ENCODE data around the gene DOC2B. TPM values are rescaled to one million over a fixed set of nuclear protein-coding genes. Genes with fewer than 3 reads are reported as not detected.

Gene DOC2B
- total and polyA plus RNA-seq, 2 experiments from 2014 or later = 0.42 to 3.8 TPM

DNA sequence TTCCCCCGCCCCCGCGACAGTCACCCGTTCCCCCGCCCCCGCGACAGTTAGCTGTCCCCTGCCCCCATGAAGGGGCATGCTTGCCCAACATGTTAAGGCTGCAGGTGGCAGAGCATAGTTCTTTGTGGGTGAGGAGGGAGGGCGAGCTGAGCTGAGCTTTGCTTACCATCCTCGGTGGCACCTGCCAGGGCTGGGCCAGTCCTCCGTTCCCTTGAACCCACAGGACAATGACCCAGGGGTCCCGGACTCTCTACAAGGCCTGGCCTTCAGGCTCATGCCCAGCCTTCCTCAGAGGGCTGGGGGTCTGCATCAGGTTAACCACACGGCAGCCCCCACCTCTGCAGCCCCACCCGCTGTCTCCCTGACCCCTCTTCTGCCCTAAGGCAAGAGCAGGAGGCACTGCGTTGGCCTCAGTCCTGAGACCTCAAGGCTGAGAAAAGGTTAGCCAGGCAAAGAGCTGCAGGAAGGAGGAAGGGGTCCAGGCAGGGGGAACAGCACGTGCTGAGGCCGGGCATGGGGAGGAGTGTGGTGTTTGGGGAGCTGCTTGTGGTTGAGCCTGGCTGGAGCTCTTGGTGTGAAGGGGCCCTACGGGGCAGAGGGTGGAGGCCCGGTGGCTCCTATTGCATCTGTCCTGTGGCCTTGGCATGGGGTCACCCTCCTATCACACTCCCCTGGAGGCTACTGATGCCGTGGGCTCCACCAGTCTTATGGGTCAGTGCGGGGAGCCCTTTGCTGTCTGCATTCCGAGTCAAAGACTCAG is 11.4 kb upstream of the DOC2B start:
- Mint-ChIP-seq H3K4me1 (peaks cover 5% of the 10 kb centered on the region; the same call in 2 of the 3 replicates), H3K9me3 (peaks cover 2% of the 10 kb centered on the region; the same call in 2 of the 3 replicates), H3K4me3 (no peak overlapping the region), H3K27ac (no peak overlapping the region), H3K27me3 (ENCODE audit: insufficient read depth, low read depth, poor library complexity) (peaks cover 5% of the 10 kb centered on the region), H3K36me3 (ENCODE audit: low read depth) (no peaks in the 10 kb centered on the region)
- no peak overlapping the region for H2AFZ ChIP-seq
- no peaks in the 10 kb centered on the region for H3K79me2 ChIP-seq (replicated peaks; ENCODE audit: insufficient read depth)
- H3F3A ChIP-seq (replicated peaks; ENCODE audit: low read depth) = no peaks in the 10 kb centered on the region
- TF ChIP-seq POLR2AphosphoS5 (IDR thresholded peaks at IDR 0.05; ENCODE audit: low read depth) (no peak), ZNF331 (CRISPR knock-in tag; IDR thresholded peaks at IDR 0.05; ENCODE audit: low read depth) (no peak), JUNB (IDR thresholded peaks at IDR 0.05; ENCODE audit: unreplicated experiment) (no peak), NANOG (IDR thresholded peaks at IDR 0.05; ENCODE audit: borderline replicate concordance) (no peak), STAT1 (IDR thresholded peaks at IDR 0.05; ENCODE audit: unreplicated experiment) (no peak), EZH2phosphoT487 (IDR thresholded peaks at IDR 0.05; ENCODE audit: unreplicated experiment) (no peak), EZH2 (IDR thresholded peaks at IDR 0.05; ENCODE audit: low read depth, unreplicated experiment) (no peak), CREB1 (CRISPR knock-in tag; IDR thresholded peaks at IDR 0.05; ENCODE audit: low read depth) (no peak)
- TF ChIP-seq, protein P1, sequence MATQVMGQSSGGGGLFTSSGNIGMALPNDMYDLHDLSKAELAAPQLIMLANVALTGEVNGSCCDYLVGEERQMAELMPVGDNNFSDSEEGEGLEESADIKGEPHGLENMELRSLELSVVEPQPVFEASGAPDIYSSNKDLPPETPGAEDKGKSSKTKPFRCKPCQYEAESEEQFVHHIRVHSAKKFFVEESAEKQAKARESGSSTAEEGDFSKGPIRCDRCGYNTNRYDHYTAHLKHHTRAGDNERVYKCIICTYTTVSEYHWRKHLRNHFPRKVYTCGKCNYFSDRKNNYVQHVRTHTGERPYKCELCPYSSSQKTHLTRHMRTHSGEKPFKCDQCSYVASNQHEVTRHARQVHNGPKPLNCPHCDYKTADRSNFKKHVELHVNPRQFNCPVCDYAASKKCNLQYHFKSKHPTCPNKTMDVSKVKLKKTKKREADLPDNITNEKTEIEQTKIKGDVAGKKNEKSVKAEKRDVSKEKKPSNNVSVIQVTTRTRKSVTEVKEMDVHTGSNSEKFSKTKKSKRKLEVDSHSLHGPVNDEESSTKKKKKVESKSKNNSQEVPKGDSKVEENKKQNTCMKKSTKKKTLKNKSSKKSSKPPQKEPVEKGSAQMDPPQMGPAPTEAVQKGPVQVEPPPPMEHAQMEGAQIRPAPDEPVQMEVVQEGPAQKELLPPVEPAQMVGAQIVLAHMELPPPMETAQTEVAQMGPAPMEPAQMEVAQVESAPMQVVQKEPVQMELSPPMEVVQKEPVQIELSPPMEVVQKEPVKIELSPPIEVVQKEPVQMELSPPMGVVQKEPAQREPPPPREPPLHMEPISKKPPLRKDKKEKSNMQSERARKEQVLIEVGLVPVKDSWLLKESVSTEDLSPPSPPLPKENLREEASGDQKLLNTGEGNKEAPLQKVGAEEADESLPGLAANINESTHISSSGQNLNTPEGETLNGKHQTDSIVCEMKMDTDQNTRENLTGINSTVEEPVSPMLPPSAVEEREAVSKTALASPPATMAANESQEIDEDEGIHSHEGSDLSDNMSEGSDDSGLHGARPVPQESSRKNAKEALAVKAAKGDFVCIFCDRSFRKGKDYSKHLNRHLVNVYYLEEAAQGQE (IDR thresholded peaks at IDR 0.05; ENCODE audit: unreplicated experiment) = no peak
- TF ChIP-seq, protein P2, sequence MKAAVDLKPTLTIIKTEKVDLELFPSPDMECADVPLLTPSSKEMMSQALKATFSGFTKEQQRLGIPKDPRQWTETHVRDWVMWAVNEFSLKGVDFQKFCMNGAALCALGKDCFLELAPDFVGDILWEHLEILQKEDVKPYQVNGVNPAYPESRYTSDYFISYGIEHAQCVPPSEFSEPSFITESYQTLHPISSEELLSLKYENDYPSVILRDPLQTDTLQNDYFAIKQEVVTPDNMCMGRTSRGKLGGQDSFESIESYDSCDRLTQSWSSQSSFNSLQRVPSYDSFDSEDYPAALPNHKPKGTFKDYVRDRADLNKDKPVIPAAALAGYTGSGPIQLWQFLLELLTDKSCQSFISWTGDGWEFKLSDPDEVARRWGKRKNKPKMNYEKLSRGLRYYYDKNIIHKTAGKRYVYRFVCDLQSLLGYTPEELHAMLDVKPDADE (IDR thresholded peaks at IDR 0.05) = no peak
- TF ChIP-seq, protein P3, sequence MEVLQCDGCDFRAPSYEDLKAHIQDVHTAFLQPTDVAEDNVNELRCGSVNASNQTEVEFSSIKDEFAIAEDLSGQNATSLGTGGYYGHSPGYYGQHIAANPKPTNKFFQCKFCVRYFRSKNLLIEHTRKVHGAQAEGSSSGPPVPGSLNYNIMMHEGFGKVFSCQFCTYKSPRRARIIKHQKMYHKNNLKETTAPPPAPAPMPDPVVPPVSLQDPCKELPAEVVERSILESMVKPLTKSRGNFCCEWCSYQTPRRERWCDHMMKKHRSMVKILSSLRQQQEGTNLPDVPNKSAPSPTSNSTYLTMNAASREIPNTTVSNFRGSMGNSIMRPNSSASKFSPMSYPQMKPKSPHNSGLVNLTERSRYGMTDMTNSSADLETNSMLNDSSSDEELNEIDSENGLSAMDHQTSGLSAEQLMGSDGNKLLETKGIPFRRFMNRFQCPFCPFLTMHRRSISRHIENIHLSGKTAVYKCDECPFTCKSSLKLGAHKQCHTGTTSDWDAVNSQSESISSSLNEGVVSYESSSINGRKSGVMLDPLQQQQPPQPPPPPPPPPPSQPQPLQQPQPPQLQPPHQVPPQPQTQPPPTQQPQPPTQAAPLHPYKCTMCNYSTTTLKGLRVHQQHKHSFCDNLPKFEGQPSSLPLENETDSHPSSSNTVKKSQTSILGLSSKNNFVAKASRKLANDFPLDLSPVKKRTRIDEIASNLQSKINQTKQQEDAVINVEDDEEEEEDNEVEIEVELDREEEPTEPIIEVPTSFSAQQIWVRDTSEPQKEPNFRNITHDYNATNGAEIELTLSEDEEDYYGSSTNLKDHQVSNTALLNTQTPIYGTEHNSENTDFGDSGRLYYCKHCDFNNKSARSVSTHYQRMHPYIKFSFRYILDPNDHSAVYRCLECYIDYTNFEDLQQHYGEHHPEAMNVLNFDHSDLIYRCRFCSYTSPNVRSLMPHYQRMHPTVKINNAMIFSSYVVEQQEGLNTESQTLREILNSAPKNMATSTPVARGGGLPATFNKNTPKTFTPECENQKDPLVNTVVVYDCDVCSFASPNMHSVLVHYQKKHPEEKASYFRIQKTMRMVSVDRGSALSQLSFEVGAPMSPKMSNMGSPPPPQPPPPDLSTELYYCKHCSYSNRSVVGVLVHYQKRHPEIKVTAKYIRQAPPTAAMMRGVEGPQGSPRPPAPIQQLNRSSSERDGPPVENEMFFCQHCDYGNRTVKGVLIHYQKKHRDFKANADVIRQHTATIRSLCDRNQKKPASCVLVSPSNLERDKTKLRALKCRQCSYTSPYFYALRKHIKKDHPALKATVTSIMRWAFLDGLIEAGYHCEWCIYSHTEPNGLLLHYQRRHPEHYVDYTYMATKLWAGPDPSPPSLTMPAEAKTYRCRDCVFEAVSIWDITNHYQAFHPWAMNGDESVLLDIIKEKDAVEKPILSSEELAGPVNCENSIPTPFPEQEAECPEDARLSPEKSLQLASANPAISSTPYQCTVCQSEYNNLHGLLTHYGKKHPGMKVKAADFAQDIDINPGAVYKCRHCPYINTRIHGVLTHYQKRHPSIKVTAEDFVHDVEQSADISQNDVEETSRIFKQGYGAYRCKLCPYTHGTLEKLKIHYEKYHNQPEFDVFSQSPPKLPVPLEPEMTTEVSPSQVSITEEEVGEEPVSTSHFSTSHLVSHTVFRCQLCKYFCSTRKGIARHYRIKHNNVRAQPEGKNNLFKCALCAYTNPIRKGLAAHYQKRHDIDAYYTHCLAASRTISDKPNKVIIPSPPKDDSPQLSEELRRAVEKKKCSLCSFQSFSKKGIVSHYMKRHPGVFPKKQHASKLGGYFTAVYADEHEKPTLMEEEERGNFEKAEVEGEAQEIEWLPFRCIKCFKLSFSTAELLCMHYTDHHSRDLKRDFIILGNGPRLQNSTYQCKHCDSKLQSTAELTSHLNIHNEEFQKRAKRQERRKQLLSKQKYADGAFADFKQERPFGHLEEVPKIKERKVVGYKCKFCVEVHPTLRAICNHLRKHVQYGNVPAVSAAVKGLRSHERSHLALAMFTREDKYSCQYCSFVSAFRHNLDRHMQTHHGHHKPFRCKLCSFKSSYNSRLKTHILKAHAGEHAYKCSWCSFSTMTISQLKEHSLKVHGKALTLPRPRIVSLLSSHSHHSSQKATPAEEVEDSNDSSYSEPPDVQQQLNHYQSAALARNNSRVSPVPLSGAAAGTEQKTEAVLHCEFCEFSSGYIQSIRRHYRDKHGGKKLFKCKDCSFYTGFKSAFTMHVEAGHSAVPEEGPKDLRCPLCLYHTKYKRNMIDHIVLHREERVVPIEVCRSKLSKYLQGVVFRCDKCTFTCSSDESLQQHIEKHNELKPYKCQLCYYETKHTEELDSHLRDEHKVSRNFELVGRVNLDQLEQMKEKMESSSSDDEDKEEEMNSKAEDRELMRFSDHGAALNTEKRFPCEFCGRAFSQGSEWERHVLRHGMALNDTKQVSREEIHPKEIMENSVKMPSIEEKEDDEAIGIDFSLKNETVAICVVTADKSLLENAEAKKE (CRISPR knock-in tag; IDR thresholded peaks at IDR 0.05) = no peak
- TF ChIP-seq, protein P4, sequence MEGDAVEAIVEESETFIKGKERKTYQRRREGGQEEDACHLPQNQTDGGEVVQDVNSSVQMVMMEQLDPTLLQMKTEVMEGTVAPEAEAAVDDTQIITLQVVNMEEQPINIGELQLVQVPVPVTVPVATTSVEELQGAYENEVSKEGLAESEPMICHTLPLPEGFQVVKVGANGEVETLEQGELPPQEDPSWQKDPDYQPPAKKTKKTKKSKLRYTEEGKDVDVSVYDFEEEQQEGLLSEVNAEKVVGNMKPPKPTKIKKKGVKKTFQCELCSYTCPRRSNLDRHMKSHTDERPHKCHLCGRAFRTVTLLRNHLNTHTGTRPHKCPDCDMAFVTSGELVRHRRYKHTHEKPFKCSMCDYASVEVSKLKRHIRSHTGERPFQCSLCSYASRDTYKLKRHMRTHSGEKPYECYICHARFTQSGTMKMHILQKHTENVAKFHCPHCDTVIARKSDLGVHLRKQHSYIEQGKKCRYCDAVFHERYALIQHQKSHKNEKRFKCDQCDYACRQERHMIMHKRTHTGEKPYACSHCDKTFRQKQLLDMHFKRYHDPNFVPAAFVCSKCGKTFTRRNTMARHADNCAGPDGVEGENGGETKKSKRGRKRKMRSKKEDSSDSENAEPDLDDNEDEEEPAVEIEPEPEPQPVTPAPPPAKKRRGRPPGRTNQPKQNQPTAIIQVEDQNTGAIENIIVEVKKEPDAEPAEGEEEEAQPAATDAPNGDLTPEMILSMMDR (conservative IDR thresholded peaks at IDR 0.05; ENCODE audit: low read depth in 2 of 2) = no peak
- ATAC-seq (no peak), DNase-seq (ENCODE audit: low spot score) (no peak)
- H3K27ac ChIP-seq (ENCODE audit: low read depth) = no peak overlapping the region
- no peaks in the 10 kb centered on the region for H3K36me3 ChIP-seq (ENCODE audit: insufficient read depth)
- H3K4me1 ChIP-seq (ENCODE audit: insufficient read depth) = no peaks in the 10 kb centered on the region
- no peak overlapping the region for H3K4me3 ChIP-seq
- H3K27me3 ChIP-seq (ENCODE audit: insufficient read depth) = no peaks in the 10 kb centered on the region
- no peaks in the 10 kb centered on the region for H4K20me1 ChIP-seq (replicated peaks; ENCODE audit: insufficient read depth)
- no peak overlapping the region for H3K4me2 ChIP-seq
- H3K9me2 ChIP-seq (ENCODE audit: insufficient read depth) = no peaks in the 10 kb centered on the region

Data from GM23338 (cell line).